Liver (tissue), 3 donors: Measurements from ENCODE around the gene OXNAD1.

Source experiments
- CTCF ChIP-seq: fragments of 150-350 bp; IDR thresholded peaks from 2 replicates; pipeline ENCODE4 v1.5.1; 2017; ENCODE audit warnings: improper control_type of control experiment, low read depth, low read length; ENCODE audit not compliant: missing input control
- SP1 ChIP-seq: IDR thresholded peaks from 2 replicates; pipeline ENCODE4 v1.6.1; 2018; ENCODE audit warnings: antibody characterized with exemption, mild to moderate bottlenecking
- donor health status: healthy.
- donor health status: healthy.

GRCh38 chr3:16329036-16329825 lies 64.2 kb downstream of the OXNAD1 start:
- TF ChIP-seq SP1 (no peak), CTCF (no peak)
